ENCODE measurements around the gene RAB36.

RAB36 gene

DNA sequence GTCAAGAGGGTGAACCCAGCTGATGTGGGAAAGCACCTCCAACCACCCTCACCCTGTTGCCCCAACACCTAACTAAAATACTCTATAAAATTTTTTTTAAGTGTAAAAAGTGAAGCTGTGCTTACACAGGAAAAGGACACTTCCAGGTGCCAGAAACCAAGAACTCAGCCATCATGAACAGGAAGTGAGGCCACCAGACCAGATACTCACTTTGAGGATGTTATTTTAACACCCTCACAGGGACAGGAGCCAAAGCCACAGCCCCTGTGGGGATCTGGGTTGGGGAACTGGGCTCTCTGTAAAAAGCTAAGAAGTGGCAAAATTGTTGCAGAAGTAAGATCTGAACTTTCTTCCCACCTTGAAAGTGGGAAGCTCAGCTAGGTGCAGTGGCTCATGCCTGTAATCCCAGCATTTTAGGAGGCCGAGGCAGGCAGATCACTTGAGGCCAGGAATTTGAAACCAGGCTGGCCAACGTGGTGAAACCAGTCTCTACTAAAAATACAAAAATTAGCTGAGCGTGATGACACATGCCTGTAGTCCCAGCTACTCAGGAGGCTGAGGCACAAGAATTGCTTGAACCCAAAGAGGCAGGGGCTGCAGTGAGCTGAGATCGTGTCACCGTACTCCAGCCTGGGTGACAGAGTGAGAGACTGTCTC, 7.2 kb upstream of the RAB36 start:
- DNase-seq (ENCODE audit: low read depth in 2 of 2), result no peak

- no peak for DNase-seq (ENCODE audit: low read depth in 2 of 2)
These were observed 6.5 kb upstream of the RAB36 start for GRCh38 chr22:23138584-23139435.

DNA sequence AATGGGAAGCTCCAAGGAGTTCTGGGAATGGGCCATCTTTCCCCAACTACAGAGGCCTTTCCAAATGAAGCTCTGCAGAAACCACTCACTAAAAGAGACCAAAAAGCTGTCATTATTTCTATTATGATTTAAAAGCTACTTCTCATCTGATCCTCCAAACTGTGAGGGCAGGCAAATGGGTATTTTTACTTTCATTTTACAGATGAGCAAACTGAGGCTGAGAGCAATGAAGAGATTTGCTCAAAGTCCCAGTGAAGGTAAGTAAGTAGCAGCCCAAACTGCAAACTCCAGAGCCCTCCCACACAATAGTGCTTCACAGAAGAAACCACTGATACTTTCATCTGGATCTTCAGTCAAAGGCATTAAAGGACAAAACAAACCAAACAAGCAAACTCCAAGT, 4.9 kb upstream of the RAB36 start:
- no peak for DNase-seq (ENCODE audit: low read depth in 2 of 2)

DNA sequence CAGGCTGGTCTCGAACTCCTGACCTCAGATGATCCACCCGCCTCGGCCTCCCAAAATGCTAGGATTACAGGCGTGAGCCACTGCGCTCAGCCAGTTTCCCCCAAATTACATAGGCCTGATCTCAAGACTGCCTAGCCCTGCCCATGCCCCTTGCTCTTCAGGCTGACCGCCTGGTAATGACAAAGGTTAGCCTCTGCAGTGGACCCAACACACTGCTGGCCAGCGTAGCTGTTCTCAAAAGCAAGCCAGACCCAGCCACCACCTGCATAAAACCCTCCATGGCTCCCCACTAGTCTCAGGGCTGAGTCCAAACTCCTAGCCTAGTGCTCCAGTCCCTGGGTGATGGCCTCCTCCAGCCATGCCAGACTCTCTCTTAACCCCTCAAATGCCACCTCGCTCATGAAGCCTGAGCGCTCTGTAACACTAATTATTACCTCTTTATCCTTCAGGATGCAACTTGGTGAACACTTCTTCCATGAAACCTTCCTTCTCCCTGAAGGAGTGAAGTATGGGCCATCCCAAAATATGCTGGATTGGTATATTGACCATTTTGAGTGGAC, 2.7 kb upstream of the RAB36 start:
- no peak for DNase-seq (ENCODE audit: low read depth in 2 of 2)

- no peak for DNase-seq (ENCODE audit: low read depth in 2 of 2)
These were observed 2.2 kb upstream of the RAB36 start for GRCh38 chr22:23143119-23143518.

DNA sequence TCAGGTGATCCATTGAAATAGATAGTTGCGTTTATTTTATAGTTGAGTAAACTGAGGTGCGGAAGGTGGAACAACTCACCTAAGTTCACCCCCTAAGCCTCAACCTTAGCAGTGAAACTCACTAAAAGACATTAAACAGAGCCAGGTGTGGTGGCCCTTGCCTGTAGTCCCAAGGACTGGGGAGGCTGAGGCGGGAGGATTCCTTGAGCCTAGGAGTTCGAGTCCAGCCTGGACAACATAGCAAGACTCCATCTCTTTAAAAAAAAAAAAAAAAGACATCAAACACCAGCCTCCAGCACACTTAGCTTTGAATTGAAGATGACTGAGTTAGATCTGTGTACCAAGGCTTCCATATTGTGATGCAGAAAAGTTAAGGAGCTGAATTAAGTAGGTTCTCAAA, 845 bp upstream of the RAB36 start:
- no peak for DNase-seq (ENCODE audit: low read depth in 2 of 2)

GRCh38 chr22:23145878-23146470, 697 bp downstream of the RAB36 start:
- no peak for DNase-seq (ENCODE audit: low read depth in 2 of 2)

GRCh38 chr22:23146478-23147205, 1.4 kb downstream of the RAB36 start:
- DNase-seq (ENCODE audit: low read depth in 2 of 2), result no peak

DNA sequence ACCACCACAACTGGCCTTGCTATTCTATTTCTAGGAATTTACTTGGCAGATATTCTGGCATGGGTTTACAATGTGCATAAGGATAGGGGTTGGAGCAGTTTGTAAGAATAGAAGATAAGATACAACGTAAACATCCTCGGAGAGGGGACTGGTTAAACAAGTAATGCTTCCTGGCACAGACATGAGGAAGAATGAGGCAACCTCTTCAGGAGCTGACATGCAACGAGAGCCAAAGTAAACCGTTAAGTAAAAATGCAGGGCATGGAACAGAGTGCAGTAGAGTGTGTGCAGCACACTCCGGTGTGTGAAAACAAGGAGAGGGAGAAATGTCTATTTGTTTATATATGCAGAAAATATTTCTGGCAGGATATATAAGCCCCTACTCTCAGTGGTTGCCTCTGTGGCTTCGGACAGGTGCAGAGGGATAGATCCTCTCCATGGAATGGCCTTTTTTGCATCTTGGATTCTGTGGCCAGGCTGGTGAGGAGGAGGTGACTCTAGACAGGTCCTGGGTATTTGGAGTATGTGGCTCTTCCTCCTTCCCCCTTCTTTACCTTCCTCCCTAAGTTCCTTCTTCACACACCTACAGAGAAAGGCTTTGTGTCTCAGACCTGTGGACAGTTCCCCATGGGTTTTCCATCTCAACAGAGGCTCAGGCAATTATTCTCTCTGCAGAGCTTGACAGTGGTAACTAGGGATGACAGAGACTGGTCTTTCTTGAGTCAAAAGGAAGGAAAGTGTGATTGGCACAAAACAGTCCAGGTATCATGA, 2.5 kb downstream of the RAB36 start:
- no peak for DNase-seq (ENCODE audit: low read depth in 2 of 2)

- DNase-seq (ENCODE audit: low read depth in 2 of 2), result no peak
These were observed 4.5 kb downstream of the RAB36 start for GRCh38 chr22:23149743-23150238.

DNA sequence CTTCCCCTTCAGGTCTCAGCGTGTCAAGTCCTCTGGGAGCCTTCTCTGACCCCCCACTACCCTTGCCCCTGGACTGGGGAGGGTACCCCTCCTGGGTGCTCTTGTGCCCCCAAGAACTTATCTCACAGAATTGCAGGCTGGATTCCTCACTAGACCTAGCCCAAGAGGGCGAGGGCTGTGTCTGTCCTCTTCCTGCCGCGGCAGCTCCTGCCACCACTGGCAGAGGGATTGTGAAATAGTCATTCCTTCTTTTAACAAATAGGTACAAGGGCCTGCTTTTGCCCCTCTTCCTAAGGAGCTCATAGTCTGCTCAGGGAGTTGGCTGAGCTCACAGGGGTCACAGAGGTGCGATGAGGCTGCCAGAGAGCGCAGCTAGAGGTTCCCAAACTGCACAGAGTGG, 5.5 kb downstream of the RAB36 start:
- DNase-seq (ENCODE audit: low read depth in 2 of 2), result no peak

- DNase-seq (ENCODE audit: low read depth in 2 of 2), result no peak
These were observed 6.5 kb downstream of the RAB36 start for GRCh38 chr22:23151827-23152226.

DNA sequence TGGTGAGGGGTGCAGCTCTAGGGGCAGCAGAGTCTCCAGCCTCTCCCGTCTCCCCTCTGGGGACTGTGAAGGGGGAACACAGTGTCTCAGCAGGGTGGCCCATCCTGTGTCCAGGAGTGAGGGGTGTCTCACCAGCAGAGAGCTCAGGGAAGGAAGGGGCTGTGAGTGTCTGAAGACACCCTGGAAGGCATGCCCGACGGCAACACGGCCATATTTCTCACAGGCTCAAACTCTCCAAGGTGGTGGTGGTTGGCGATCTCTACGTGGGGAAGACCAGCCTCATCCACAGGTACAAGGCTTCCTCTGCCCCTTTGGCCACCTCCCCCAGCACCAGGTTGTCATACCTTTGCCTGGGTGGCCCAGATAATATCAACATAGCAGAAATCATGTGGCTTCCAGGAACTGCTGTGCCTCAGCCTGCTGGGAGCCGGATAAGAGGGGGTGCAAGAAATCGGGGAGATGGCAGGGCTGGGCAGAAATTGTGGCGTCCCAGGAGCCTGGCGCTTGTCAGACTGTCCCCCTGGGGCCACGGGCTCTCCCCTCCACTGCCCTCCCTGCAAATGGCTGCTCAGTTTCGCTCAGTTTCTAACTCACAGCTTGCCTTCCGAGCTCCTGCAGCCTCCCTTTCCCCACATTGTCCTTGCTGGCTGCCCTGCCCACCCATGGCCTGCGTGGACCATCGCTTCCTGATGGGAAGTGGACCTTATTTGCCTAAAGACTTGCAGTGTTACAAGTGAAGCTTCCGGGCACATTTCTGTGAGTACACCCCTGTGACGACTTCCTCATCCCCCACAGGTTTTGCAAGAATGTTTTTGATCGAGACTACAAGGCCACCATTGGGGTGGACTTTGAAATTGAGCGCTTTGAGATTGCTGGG, 7.2 kb downstream of the RAB36 start:
- no peak for DNase-seq (ENCODE audit: low read depth in 2 of 2)

GRCh38 chr22:23153994-23154393, 8.7 kb downstream of the RAB36 start:
- no peak for DNase-seq (ENCODE audit: low read depth in 2 of 2)

GRCh38 chr22:23154461-23154860, 9.2 kb downstream of the RAB36 start:
- no peak for DNase-seq (ENCODE audit: low read depth in 2 of 2)

DNA sequence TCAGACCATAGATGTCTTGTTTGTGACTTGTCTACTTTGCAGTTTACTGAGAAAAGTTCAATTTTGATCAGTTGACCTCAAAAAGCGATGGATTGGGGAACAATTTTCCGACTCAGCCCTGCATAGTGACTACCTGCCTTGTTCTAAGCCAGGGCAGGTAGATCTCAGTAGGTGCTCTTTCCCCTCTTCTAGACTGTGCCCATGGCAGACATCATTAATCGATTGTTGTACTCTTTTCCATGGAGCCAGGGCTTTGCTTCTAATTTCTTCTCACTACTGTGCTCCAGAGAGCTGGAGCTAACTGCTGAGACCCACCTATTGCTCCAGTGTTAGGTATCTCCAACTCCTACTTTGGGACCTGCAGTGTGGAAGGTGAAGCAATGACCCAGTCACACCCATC, 9.9 kb downstream of the RAB36 start:
- no peak for DNase-seq (ENCODE audit: low read depth in 2 of 2)

GRCh38 chr22:23155831-23156230, 10.6 kb downstream of the RAB36 start:
- no peak for DNase-seq (ENCODE audit: low read depth in 2 of 2)

DNA sequence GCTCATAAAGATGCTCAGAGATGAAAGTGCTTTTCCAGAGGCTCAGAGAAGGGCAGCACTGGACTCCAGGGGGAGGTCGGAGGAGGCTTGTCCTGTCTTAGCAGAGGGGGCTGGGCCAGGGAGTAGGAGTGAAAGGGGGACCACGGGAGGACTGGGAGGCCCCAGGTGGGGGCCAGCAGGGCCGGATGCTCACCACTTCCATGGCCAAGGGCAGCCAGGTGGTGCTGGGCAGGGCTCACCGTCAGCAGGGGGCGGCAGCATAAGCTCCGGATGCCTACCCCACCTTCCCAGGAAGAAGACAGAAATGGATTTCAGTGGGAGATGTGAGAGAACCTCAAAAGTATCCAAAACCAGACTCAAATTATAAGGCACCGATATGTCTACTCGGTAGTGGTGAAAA, 11.0 kb downstream of the RAB36 start:
- DNase-seq (ENCODE audit: low read depth in 2 of 2), result no peak

DNA sequence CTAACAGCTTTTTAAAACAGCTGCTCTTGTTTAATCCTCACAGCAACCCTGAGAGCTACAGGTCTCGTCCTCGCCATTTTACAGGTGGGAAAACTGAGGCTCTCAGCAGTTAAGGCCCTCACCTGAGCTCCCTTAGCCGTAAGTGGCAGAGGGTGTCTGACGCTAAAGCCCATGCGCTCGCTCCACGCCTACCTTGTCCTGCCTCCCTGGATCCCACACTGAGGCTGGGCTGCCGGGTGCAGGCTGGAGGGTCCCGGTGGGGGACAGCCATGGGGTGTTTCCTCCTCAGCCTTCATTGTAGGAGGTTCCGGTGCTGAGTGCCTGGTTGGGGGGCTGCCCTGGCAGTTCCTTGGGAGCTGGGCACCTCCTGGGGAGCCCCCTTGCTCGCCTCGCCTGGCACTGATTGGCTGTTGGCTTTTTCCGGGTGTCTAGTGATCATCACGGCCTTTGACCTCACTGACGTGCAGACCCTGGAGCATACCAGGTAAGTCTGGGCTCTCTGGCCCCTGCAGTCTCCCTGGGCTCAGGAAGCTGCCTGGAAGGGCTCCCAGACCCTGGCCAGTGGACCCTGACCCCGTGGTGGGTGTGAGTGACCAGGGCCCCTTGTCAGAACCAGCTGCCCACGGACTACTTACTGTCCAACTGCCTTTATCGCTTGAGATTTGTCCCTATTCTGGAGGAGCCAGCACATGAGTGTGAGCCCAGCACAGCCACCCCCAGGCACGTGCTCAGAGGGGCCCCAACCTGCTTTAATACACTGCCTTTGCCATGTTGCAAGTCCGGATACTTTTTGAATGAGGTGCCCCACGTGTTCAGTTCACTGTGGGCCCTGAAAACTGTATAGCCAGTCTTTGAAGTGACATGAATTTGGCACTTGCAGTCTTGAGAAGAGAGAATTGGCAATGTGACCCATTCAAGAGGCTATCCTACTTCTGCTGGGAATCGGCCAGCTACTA, 12.6 kb downstream of the RAB36 start:
- no peak for DNase-seq (ENCODE audit: low read depth in 2 of 2)

Measured in stimulated activated CD4-positive, alpha-beta T cell treated with anti-CD3 and anti-CD28 coated beads, Interleukin-4, amount 100 ng/mL, for 48 hours (primary cell).